Calu3 (cell line): ENCODE results near the gene NCKAP5. TPM values are rescaled to one million over a fixed set of nuclear protein-coding genes. Genes with fewer than 3 reads are reported as not detected.

Source experiments
- BruUV-seq: library from RNA; stranded (reverse); fragments of 400-500 nt; replicated peaks from 2 replicates; lab custom pipeline; 2021; lab: Mats Ljungman, UMichigan
- CTCF ChIA-PET: fragments of 300-600 bp; sonication (Branson Sonifier 250); formaldehyde crosslinking; loops from one replicate; lab custom pipeline; 2022; ENCODE audit warnings: antibody characterized with exemption; lab: Charles Lee
- DNase-seq: peaks from one replicate; pipeline ENCODE4 v3.0.0; 2022
- H3K27ac Mint-ChIP-seq: one replicate; pipeline ENCODE4 v1.8.0; 2022; ENCODE audit warnings: mixed read lengths; ENCODE audit not compliant: unreplicated experiment
- H3K27me3 Mint-ChIP-seq: one replicate; pipeline ENCODE4 v1.8.0; 2022; ENCODE audit warnings: mixed read lengths; ENCODE audit not compliant: unreplicated experiment
- H3K36me3 Mint-ChIP-seq: one replicate; pipeline ENCODE4 v1.8.0; 2022; ENCODE audit warnings: mild to moderate bottlenecking, moderate library complexity, mixed read lengths; ENCODE audit not compliant: insufficient read depth, unreplicated experiment
- H3K4me1 Mint-ChIP-seq: one replicate; pipeline ENCODE4 v1.8.0; 2022; ENCODE audit warnings: mild to moderate bottlenecking, low read depth, mixed read lengths; ENCODE audit not compliant: unreplicated experiment
- H3K4me3 Mint-ChIP-seq: one replicate; pipeline ENCODE4 v1.8.0; 2022; ENCODE audit warnings: mild to moderate bottlenecking, low read depth, moderate library complexity, mixed read lengths; ENCODE audit not compliant: unreplicated experiment
- H3K9me3 Mint-ChIP-seq: one replicate; pipeline ENCODE4 v1.8.0; 2022; ENCODE audit warnings: low read depth, mixed read lengths; ENCODE audit not compliant: unreplicated experiment
- intact Hi-C: fragments of 100-400 bp; cut with micrococcal nuclease; formaldehyde crosslinking; loops from one replicate; pipeline ENCODE4 v1.10.0; 2022; ENCODE audit not compliant: unreplicated experiment
- total RNA-seq: library from RNA; stranded (reverse); gene quantifications from 2 replicates; pipeline ENCODE4 v1.2.3, GENCODE V29; 2022
- TF ChIP-seq, protein P1 (sequence below): fragments of 200-600 bp; IDR thresholded peaks from one replicate; pipeline ENCODE4 v1.8.0; 2022; ENCODE audit warnings: antibody characterized with exemption; ENCODE audit not compliant: unreplicated experiment

NCKAP5 gene
- total RNA-seq, 1 experiment from 2014 or later, result 2.2 TPM

DNA sequence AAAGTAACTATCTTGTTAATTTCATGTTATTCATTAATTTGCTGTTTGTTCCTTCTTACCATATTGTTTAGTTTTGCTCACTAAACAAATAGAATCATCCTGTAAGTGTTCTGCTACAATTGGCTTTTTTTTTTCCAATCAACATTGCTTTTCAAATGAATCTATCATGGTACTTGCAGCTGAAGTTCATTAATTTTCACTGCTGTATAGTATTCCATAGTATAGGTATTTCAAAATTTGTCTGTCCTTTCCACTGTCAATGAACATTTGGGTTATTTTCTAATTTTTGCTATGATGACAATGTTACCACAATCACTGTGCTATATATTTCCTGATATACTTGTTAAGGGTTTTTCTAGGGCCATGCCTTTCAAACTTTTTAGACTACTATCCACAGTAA is 809.3 kb downstream of the NCKAP5 start:
- intact Hi-C loops, result no loop called here
- CTCF ChIA-PET, result no interaction called here
- Mint-ChIP-seq H3K36me3 (no peaks in the 10 kb centered on the region), H3K27me3 (no peaks in the 10 kb centered on the region), H3K27ac (no peak overlapping the region), H3K4me3 (no peak overlapping the region), H3K4me1 (peaks cover 19% of the 10 kb centered on the region), H3K9me3 (peaks cover 2% of the 10 kb centered on the region)
- no TSS peak for BruUV-seq
- TF ChIP-seq, protein P1, sequence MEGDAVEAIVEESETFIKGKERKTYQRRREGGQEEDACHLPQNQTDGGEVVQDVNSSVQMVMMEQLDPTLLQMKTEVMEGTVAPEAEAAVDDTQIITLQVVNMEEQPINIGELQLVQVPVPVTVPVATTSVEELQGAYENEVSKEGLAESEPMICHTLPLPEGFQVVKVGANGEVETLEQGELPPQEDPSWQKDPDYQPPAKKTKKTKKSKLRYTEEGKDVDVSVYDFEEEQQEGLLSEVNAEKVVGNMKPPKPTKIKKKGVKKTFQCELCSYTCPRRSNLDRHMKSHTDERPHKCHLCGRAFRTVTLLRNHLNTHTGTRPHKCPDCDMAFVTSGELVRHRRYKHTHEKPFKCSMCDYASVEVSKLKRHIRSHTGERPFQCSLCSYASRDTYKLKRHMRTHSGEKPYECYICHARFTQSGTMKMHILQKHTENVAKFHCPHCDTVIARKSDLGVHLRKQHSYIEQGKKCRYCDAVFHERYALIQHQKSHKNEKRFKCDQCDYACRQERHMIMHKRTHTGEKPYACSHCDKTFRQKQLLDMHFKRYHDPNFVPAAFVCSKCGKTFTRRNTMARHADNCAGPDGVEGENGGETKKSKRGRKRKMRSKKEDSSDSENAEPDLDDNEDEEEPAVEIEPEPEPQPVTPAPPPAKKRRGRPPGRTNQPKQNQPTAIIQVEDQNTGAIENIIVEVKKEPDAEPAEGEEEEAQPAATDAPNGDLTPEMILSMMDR, result no peak
- no peak for DNase-seq

- BruUV-seq, result no TSS peak
- TF ChIP-seq, protein P1, result no peak
- Mint-ChIP-seq H3K27me3 (no peaks in the 10 kb centered on the region), H3K9me3 (peaks cover 2% of the 10 kb centered on the region), H3K4me3 (no peak overlapping the region), H3K27ac (no peak overlapping the region), H3K4me1 (peaks cover 19% of the 10 kb centered on the region), H3K36me3 (no peaks in the 10 kb centered on the region)
- CTCF ChIA-PET, result no interaction called here
- DNase-seq, result no peak
- intact Hi-C loops, result no loop called here
Observed at GRCh38 chr2:132757676-132758075, 810.6 kb downstream of the NCKAP5 start.

DNA sequence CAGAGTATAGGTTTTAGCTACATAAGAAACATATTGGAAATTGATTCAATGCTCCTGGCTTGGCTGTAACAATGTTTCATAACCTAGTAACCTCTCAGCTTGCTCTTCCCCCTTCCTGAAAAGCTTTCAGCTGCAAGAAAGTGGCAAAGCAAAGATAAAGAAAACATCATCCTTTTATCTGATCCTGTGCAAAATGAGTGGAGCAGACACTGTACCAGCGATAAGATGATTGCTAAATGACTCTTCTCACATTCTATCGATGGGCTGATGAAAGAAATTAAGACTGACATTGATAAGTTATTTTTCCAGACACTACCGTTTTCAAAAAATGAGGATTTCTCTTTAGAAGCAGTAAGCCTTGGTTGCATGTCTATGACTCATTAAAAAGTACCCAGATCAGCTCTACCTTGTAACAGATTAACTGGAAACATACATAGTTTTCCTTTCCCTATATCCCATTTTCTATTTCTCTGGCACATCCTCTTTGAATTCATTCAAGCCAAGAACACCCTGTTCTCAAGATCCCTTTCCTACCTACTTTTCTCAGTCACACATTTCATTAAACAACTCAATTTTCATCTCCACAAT is 811.2 kb downstream of the NCKAP5 start:
- no peaks in the 10 kb centered on the region for H3K27me3 Mint-ChIP-seq
- no peak overlapping the region for H3K4me3 Mint-ChIP-seq
- H3K4me1 Mint-ChIP-seq, result peaks cover 19% of the 10 kb centered on the region
- no peaks in the 10 kb centered on the region for H3K36me3 Mint-ChIP-seq
- BruUV-seq, result no TSS peak
- intact Hi-C loops, result no loop called here
- DNase-seq, result no peak
- no peak overlapping the region for H3K27ac Mint-ChIP-seq
- TF ChIP-seq, protein P1, result no peak
- peaks cover 2% of the 10 kb centered on the region for H3K9me3 Mint-ChIP-seq
- CTCF ChIA-PET, result no interaction called here

DNA sequence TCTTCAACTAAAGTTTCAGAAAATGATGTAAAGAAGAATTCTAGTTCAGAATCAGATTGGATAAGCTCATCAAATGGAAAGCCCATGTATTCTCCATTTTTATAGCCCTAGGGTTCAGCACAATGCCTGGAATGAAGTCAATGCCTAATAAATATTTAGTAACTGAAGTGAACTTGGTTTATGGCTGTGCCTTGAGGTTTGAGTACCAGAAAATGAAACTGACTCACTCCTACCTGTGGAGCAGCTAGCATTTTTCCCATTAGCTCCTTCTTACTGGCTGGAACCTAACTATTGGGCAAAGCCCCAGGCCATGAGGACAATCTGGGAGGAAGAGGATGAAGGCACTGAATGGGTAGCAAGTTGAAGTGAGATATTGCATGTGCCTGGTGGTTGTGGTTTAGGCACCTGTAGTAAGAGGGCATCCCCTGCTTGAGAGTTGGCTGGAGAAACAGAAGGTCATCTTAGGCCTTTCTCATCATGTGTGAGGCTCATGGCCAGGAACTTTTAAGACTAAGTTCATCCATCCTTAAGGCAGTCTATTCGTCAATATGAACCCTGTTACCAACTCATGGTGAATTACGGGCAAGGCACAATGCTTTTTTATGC is 813.3 kb downstream of the NCKAP5 start:
- no TSS peak for BruUV-seq
- no peak overlapping the region for H3K27ac Mint-ChIP-seq
- no peak overlapping the region for H3K4me3 Mint-ChIP-seq

More for the DNA sequence above, 813.3 kb downstream of the NCKAP5 start:
- Mint-ChIP-seq H3K9me3 (peaks cover under 1% of the 10 kb centered on the region), H3K4me1 (peaks cover 19% of the 10 kb centered on the region), H3K27me3 (no peaks in the 10 kb centered on the region), H3K36me3 (no peaks in the 10 kb centered on the region)
- TF ChIP-seq, protein P1, result no peak
- CTCF ChIA-PET, result no interaction called here
- intact Hi-C loops, result no loop called here
- no peak for DNase-seq
